Mammary epithelial cell (primary cell): ENCODE data around the gene RBM43.

ENCODE experiments used
- EZH2 ChIP-seq: IDR thresholded peaks from 2 replicates; pipeline ENCODE4 v1.6.1; 2012; ENCODE audit warnings: low read length, inconsistent platforms, borderline replicate concordance
- TF ChIP-seq, protein P1 (sequence below), 2 donors: IDR thresholded peaks in 1 of 2; conservative IDR thresholded peaks in 1 of 2; 2 replicates each; pipeline ENCODE4 v1.5.1; 2011 to 2012; ENCODE audit warnings: inconsistent platforms in 2 of 2, low read length in 2 of 2, mild to moderate bottlenecking in 2 of 2, control low read depth in 1 of 2, low read depth in 1 of 2; ENCODE audit not compliant: insufficient read depth in 1 of 2; ENCODE audit errors: extremely low read depth in 1 of 2

DNA sequence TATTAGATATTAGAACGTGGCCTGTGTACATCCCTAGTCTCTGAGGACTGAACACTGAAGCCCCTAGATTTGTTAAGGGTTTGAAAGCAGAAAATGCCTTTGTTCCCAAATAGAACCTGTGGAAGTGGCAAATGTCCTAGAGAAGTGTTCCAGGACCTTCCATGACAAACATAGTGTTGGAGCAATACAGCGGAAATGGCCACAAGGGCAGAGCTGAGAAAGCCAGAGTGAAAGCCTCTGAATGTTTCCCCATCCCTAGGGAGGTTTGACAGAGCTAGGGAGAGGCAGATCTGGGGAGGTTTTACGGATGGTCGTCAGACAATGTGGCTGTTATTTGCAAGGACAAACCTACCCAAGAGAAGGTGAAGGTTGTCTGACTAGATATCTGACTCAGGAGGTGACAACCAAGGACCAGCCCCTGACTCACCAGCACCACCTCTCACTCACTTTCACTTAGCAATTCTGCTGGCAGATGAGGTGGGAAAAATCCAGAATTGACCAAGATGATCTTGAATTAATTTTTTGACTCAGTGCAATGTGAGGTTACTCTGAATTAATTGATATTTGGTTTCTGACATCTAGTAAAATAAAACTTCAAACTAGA lies 24.1 kb downstream of the RBM43 start:
- TF ChIP-seq EZH2 = no peak
- TF ChIP-seq, protein P1, sequence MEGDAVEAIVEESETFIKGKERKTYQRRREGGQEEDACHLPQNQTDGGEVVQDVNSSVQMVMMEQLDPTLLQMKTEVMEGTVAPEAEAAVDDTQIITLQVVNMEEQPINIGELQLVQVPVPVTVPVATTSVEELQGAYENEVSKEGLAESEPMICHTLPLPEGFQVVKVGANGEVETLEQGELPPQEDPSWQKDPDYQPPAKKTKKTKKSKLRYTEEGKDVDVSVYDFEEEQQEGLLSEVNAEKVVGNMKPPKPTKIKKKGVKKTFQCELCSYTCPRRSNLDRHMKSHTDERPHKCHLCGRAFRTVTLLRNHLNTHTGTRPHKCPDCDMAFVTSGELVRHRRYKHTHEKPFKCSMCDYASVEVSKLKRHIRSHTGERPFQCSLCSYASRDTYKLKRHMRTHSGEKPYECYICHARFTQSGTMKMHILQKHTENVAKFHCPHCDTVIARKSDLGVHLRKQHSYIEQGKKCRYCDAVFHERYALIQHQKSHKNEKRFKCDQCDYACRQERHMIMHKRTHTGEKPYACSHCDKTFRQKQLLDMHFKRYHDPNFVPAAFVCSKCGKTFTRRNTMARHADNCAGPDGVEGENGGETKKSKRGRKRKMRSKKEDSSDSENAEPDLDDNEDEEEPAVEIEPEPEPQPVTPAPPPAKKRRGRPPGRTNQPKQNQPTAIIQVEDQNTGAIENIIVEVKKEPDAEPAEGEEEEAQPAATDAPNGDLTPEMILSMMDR (conservative IDR thresholded peaks at IDR 0.05 in 1 of 2, IDR thresholded peaks at IDR 0.05 in 1 of 2; ENCODE audit: extremely low read depth in 1 of 2, insufficient read depth in 1 of 2, low read depth in 1 of 2, low read length in 2 of 2) = no peak
